ENCODE data around the gene TNRC18.
A peak's percentile ranks its signal among the peaks of the same experiment; 100 is the strongest.

The TNRC18 gene

GRCh38 chr7:5425507-5426225 is 2.0 kb upstream of the TNRC18 start:
- no peak for DNase-seq

GRCh38 chr7:5424749-5425506 is 1.3 kb upstream of the TNRC18 start:
- no peak for DNase-seq

- DNase-seq = peak; percentile 60
Observed at GRCh38 chr7:5423976-5424748, 528 bp upstream of the TNRC18 start.

- no peak for DNase-seq
Observed at GRCh38 chr7:5422396-5423305, 983 bp downstream of the TNRC18 start.

GRCh38 chr7:5421714-5422395 is 1.8 kb downstream of the TNRC18 start:
- DNase-seq = no peak

- no peak for DNase-seq
Observed at GRCh38 chr7:5420881-5421713, 2.5 kb downstream of the TNRC18 start.

- DNase-seq = no peak
Observed at GRCh38 chr7:5420067-5420880, 3.4 kb downstream of the TNRC18 start.

- no peak for DNase-seq
Observed at GRCh38 chr7:5419539-5420066, 4.0 kb downstream of the TNRC18 start.

- DNase-seq = no peak
Observed at GRCh38 chr7:5418285-5418582, 5.4 kb downstream of the TNRC18 start.

GRCh38 chr7:5417106-5418071 is 6.2 kb downstream of the TNRC18 start:
- no peak for DNase-seq

GRCh38 chr7:5414916-5415315 is 8.7 kb downstream of the TNRC18 start:
- no peak for DNase-seq

- no peak for DNase-seq
Observed at GRCh38 chr7:5413449-5413786, 10.2 kb downstream of the TNRC18 start.

GRCh38 chr7:5408777-5409176 is 14.9 kb downstream of the TNRC18 start:
- no peak for DNase-seq

- DNase-seq = no peak
Observed at GRCh38 chr7:5406957-5407945, 16.4 kb downstream of the TNRC18 start.

GRCh38 chr7:5404421-5404826 is 19.2 kb downstream of the TNRC18 start:
- no peak for DNase-seq

- DNase-seq = no peak
Observed at GRCh38 chr7:5403442-5403841, 20.2 kb downstream of the TNRC18 start.

- DNase-seq = no peak
Observed at GRCh38 chr7:5397736-5398135, 25.9 kb downstream of the TNRC18 start.
